ENCODE measurements around the gene CNDP1.
"Not testable (repeated sequence)": the region's sequence is repeated elsewhere in the genome, so short reads cannot be mapped to it uniquely, and the experiment has no call there.

The CNDP1 gene

DNA sequence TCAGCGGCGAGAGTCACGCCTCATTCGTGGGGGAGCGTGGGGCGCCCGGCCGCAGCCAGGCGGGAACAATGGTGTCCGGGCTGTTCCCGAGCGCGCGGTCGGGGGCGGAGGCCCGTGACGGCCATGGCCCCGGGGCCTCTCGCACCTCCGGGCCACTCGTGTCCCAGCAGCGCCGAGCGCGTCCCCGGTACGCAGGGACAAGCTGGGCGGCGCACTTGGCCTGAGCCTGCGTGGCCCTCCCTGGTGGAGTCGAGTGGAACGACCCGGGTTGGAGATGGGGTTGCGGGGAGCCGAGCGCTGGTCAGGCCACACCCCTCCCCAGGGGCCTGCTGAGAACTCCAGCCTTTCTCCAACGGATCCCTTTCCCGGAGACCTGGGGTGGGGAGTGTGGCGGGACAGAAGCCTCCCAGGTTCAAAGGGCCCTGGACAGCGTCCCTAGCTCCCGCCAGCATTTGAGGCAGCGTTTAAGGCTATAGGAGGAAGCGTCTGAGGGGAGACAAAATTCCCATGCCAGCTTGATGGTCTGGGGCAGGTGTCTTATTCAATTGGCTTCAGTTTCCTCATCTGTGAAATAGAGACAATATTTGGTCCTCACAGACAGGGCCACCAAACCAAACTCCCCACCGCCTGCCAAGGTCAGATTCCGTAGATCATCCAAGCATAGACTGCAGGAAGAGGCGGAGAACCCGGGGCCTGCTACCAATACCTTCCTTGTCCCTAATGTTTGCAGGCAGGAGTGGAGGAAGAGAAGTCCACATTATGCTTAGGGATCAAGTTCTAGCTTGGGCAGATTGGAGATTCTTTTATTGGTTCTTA lies 37.6 kb upstream of the CNDP1 start:
- peaks cover 5 to 7% of the 10 kb centered on the region in 2 donors for H3K36me3 ChIP-seq (ENCODE audit: control insufficient read depth in 2 of 2, insufficient read depth in 2 of 2, low read length in 2 of 2)
- peaks cover 32 to 37% of the 10 kb centered on the region in 2 donors for H3K4me1 ChIP-seq (ENCODE audit: control insufficient read depth in 2 of 2, insufficient read depth in 2 of 2, low read length in 2 of 2)
- peak overlapping the region; percentile 71 to 87 for H3K4me3 ChIP-seq (ENCODE audit: low read length in 2 of 2)
- H3K9me3 ChIP-seq (ENCODE audit: control insufficient read depth in 2 of 2, low read length in 2 of 2), result no peaks in the 10 kb centered on the region
- H3K9ac ChIP-seq (ENCODE audit: low read depth in 1 of 2, low read length in 2 of 2), result peak overlapping the region; percentile 95 to 97
- no peaks in the 10 kb centered on the region for H3K27me3 ChIP-seq (ENCODE audit: control insufficient read depth in 2 of 2, insufficient read depth in 2 of 2, low read length in 2 of 2)
- peak overlapping the region; percentile 91 to 93 for H3K27ac ChIP-seq (ENCODE audit: low read depth in 2 of 2, low read length in 2 of 2)

- Histone ChIP-seq H3K4me3 (ENCODE audit: low read length in 2 of 2) (peak overlapping the region; percentile 71 to 87), H3K9me3 (ENCODE audit: control insufficient read depth in 2 of 2, low read length in 2 of 2) (no peaks in the 10 kb centered on the region), H3K27me3 (ENCODE audit: control insufficient read depth in 2 of 2, insufficient read depth in 2 of 2, low read length in 2 of 2) (no peaks in the 10 kb centered on the region), H3K4me1 (ENCODE audit: control insufficient read depth in 2 of 2, insufficient read depth in 2 of 2, low read length in 2 of 2) (peaks cover 32 to 37% of the 10 kb centered on the region in 2 donors), H3K36me3 (ENCODE audit: control insufficient read depth in 2 of 2, insufficient read depth in 2 of 2, low read length in 2 of 2) (peaks cover 5 to 10% of the 10 kb centered on the region in 2 donors), H3K27ac (ENCODE audit: low read depth in 2 of 2, low read length in 2 of 2) (peak overlapping the region; percentile 91 to 93), H3K9ac (ENCODE audit: low read depth in 1 of 2, low read length in 2 of 2) (peak overlapping the region; percentile 95 to 97)
Measured at GRCh38 chr18:74497324-74497676, 37.0 kb upstream of the CNDP1 start.

GRCh38 chr18:74497778-74498177 lies 36.5 kb upstream of the CNDP1 start:
- Histone ChIP-seq H3K9ac (ENCODE audit: low read depth in 1 of 2, low read length in 2 of 2) (no peak overlapping the region), H3K27me3 (ENCODE audit: control insufficient read depth in 2 of 2, insufficient read depth in 2 of 2, low read length in 2 of 2) (no peaks in the 10 kb centered on the region), H3K36me3 (ENCODE audit: control insufficient read depth in 2 of 2, insufficient read depth in 2 of 2, low read length in 2 of 2) (peaks cover 9 to 15% of the 10 kb centered on the region in 2 donors), H3K4me1 (ENCODE audit: control insufficient read depth in 2 of 2, insufficient read depth in 2 of 2, low read length in 2 of 2) (peaks cover 32 to 37% of the 10 kb centered on the region in 2 donors), H3K9me3 (ENCODE audit: control insufficient read depth in 2 of 2, low read length in 2 of 2) (no peaks in the 10 kb centered on the region), H3K27ac (ENCODE audit: low read depth in 2 of 2, low read length in 2 of 2) (no peak overlapping the region), H3K4me3 (ENCODE audit: low read length in 2 of 2) (peak overlapping the region in 1 of 2 donors; percentile 14)

DNA sequence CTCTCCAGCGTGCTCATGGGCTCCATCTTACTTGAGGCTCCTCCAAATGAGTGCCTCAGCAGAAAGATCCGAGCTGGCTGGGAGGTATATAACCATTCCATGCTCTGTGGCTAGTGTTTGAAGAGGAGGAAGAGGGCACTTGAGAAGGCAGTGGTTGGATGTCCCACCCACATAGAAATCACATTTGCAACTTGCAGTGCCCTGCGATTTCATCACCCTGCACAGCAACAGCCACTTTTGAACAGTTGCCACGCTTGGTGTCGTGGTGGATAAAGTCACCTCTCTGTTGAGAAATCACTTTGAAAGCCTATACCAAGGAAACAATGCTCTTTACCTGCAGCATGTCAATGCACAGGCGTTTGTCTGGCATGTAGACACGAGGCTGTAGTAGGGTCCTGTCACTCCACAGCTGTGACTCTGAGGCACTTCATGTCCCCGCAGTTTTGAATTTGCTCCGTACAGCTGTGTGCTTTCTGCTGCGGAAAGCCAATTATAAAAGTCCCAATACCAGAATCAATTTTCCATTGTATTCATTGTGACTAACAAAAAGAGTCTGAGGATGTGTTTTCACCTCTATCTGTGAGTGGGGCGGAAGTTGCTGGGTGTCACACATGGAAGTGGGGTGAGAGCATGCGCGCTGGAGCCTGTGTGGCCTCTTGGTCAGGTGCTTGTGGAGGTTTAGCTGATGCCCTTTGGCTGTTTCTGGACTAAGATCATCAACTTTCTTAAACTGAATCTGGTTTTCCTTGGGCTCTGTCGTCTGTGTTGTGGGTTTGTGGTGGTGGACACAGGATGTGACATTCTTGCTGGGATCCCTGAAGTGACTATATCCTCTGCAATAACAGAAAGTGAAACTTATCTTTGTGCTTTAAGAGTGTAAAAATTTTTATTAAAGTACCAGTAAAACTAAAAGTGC lies 35.3 kb upstream of the CNDP1 start:
- Histone ChIP-seq H3K27ac (ENCODE audit: low read depth in 2 of 2, low read length in 2 of 2) (peak overlapping the region; percentile 78 to 91), H3K9ac (ENCODE audit: low read depth in 1 of 2, low read length in 2 of 2) (peak overlapping the region; percentile 74 to 76), H3K4me1 (ENCODE audit: control insufficient read depth in 2 of 2, insufficient read depth in 2 of 2, low read length in 2 of 2) (peaks cover 32 to 37% of the 10 kb centered on the region in 2 donors), H3K27me3 (ENCODE audit: control insufficient read depth in 2 of 2, insufficient read depth in 2 of 2, low read length in 2 of 2) (no peaks in the 10 kb centered on the region), H3K4me3 (ENCODE audit: low read length in 2 of 2) (peak overlapping the region; percentile 64 to 79), H3K36me3 (ENCODE audit: control insufficient read depth in 2 of 2, insufficient read depth in 2 of 2, low read length in 2 of 2) (peaks cover 16 to 23% of the 10 kb centered on the region in 2 donors), H3K9me3 (ENCODE audit: control insufficient read depth in 2 of 2, low read length in 2 of 2) (no peaks in the 10 kb centered on the region)

- H3K4me1 ChIP-seq (ENCODE audit: control insufficient read depth in 2 of 2, insufficient read depth in 2 of 2, low read length in 2 of 2), result peaks cover 32 to 37% of the 10 kb centered on the region in 2 donors
- H3K27me3 ChIP-seq (ENCODE audit: control insufficient read depth in 2 of 2, insufficient read depth in 2 of 2, low read length in 2 of 2), result no peaks in the 10 kb centered on the region
- H3K27ac ChIP-seq (ENCODE audit: low read depth in 2 of 2, low read length in 2 of 2), result peak overlapping the region; percentile 78 to 91
- peak overlapping the region; percentile 64 to 79 for H3K4me3 ChIP-seq (ENCODE audit: low read length in 2 of 2)
- peaks cover 22 to 29% of the 10 kb centered on the region in 2 donors for H3K36me3 ChIP-seq (ENCODE audit: control insufficient read depth in 2 of 2, insufficient read depth in 2 of 2, low read length in 2 of 2)
- H3K9ac ChIP-seq (ENCODE audit: low read depth in 1 of 2, low read length in 2 of 2), result peak overlapping the region; percentile 74 to 76
- no peaks in the 10 kb centered on the region for H3K9me3 ChIP-seq (ENCODE audit: control insufficient read depth in 2 of 2, low read length in 2 of 2)
Measured at GRCh38 chr18:74499633-74500032, 34.7 kb upstream of the CNDP1 start.

- no peaks in the 10 kb centered on the region for H3K27me3 ChIP-seq (ENCODE audit: control insufficient read depth in 2 of 2, insufficient read depth in 2 of 2, low read length in 2 of 2)
- peak overlapping the region in 1 of 2 donors; percentile 79 for H3K4me3 ChIP-seq (ENCODE audit: low read length in 2 of 2)
- H3K4me1 ChIP-seq (ENCODE audit: control insufficient read depth in 2 of 2, insufficient read depth in 2 of 2, low read length in 2 of 2), result peaks cover 32 to 37% of the 10 kb centered on the region in 2 donors
- peak overlapping the region; percentile 78 to 91 for H3K27ac ChIP-seq (ENCODE audit: low read depth in 2 of 2, low read length in 2 of 2)
- H3K36me3 ChIP-seq (ENCODE audit: control insufficient read depth in 2 of 2, insufficient read depth in 2 of 2, low read length in 2 of 2), result peaks cover 25 to 31% of the 10 kb centered on the region in 2 donors
- no peaks in the 10 kb centered on the region for H3K9me3 ChIP-seq (ENCODE audit: control insufficient read depth in 2 of 2, low read length in 2 of 2)
- no peak overlapping the region for H3K9ac ChIP-seq (ENCODE audit: low read depth in 1 of 2, low read length in 2 of 2)
Measured at GRCh38 chr18:74500372-74500771, 33.9 kb upstream of the CNDP1 start.

DNA sequence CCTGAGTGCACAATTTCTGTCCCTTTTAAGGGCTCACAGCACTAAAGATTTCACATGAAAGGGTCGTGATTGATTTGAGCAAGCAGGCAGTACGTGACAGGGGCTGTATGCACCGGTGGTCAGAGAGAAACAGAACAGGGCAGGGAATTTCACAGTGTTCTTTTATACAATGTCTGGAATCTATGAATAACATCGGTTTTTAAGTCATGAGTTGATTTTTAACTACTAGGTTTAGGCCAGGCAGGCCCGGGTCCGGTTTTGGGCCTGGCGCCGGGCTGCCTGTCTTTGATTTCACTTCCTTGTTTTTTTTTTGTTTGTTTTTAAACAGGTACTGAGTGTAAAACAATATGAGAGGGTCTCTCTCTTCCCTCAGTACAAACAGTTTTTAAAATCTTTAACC lies 33.5 kb upstream of the CNDP1 start:
- Histone ChIP-seq H3K4me3 (ENCODE audit: low read length in 2 of 2) (peak overlapping the region in 1 of 2 donors; percentile 79), H3K9ac (ENCODE audit: low read depth in 1 of 2, low read length in 2 of 2) (peak overlapping the region; percentile 33 to 37), H3K27ac (ENCODE audit: low read depth in 2 of 2, low read length in 2 of 2) (peak overlapping the region; percentile 78 to 91), H3K4me1 (ENCODE audit: control insufficient read depth in 2 of 2, insufficient read depth in 2 of 2, low read length in 2 of 2) (peaks cover 32 to 37% of the 10 kb centered on the region in 2 donors), H3K36me3 (ENCODE audit: control insufficient read depth in 2 of 2, insufficient read depth in 2 of 2, low read length in 2 of 2) (peaks cover 25 to 31% of the 10 kb centered on the region in 2 donors)
- not testable (repeated sequence) for H3K27me3 ChIP-seq (ENCODE audit: control insufficient read depth in 2 of 2, insufficient read depth in 2 of 2, low read length in 2 of 2); H3K9me3 ChIP-seq (ENCODE audit: control insufficient read depth in 2 of 2, low read length in 2 of 2)

DNA sequence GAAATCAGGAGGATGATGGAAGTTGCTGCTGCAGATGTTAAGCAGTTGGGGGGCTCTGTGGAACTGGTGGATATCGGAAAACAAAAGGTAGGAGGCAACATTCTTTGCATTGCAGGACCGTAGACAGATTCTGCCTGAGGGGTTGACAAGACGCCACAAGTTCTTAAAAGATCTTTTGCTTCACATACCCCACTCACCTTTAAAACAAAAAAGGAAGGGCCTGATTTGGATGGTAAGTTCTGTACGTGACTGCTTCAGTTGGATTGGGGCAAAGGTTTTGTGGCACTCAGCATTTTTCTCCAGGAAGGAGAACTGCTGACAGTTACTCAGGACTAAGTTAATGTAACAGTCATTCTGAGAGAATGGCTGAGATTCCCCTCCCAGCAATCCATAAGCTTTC lies 32.9 kb upstream of the CNDP1 start:
- H3K27ac ChIP-seq (ENCODE audit: low read depth in 2 of 2, low read length in 2 of 2), result peak overlapping the region; percentile 78 to 91
- peaks cover 32 to 38% of the 10 kb centered on the region in 2 donors for H3K4me1 ChIP-seq (ENCODE audit: control insufficient read depth in 2 of 2, insufficient read depth in 2 of 2, low read length in 2 of 2)
- H3K36me3 ChIP-seq (ENCODE audit: control insufficient read depth in 2 of 2, insufficient read depth in 2 of 2, low read length in 2 of 2), result peaks cover 26 to 32% of the 10 kb centered on the region in 2 donors
- H3K4me3 ChIP-seq (ENCODE audit: low read length in 2 of 2), result peak overlapping the region in 1 of 2 donors; percentile 53
- peak overlapping the region; percentile 33 to 37 for H3K9ac ChIP-seq (ENCODE audit: low read depth in 1 of 2, low read length in 2 of 2)
- H3K9me3 ChIP-seq (ENCODE audit: control insufficient read depth in 2 of 2, low read length in 2 of 2), result no peaks in the 10 kb centered on the region
- no peaks in the 10 kb centered on the region for H3K27me3 ChIP-seq (ENCODE audit: control insufficient read depth in 2 of 2, insufficient read depth in 2 of 2, low read length in 2 of 2)

GRCh38 chr18:74503137-74503536 lies 31.2 kb upstream of the CNDP1 start:
- no peak overlapping the region for H3K4me3 ChIP-seq (ENCODE audit: low read length in 2 of 2)
- peaks cover 39 to 47% of the 10 kb centered on the region in 2 donors for H3K36me3 ChIP-seq (ENCODE audit: control insufficient read depth in 2 of 2, insufficient read depth in 2 of 2, low read length in 2 of 2)
- no peak overlapping the region for H3K9ac ChIP-seq (ENCODE audit: low read depth in 1 of 2, low read length in 2 of 2)
- H3K4me1 ChIP-seq (ENCODE audit: control insufficient read depth in 2 of 2, insufficient read depth in 2 of 2, low read length in 2 of 2), result peaks cover 22 to 35% of the 10 kb centered on the region in 2 donors
- no peaks in the 10 kb centered on the region for H3K27me3 ChIP-seq (ENCODE audit: control insufficient read depth in 2 of 2, insufficient read depth in 2 of 2, low read length in 2 of 2)
- no peak overlapping the region for H3K27ac ChIP-seq (ENCODE audit: low read depth in 2 of 2, low read length in 2 of 2)
- H3K9me3 ChIP-seq (ENCODE audit: control insufficient read depth in 2 of 2, low read length in 2 of 2), result no peaks in the 10 kb centered on the region

GRCh38 chr18:74505776-74506175 lies 28.5 kb upstream of the CNDP1 start:
- Histone ChIP-seq H3K9ac (ENCODE audit: low read depth in 1 of 2, low read length in 2 of 2) (no peak overlapping the region), H3K27ac (ENCODE audit: low read depth in 2 of 2, low read length in 2 of 2) (no peak overlapping the region), H3K4me1 (ENCODE audit: control insufficient read depth in 2 of 2, insufficient read depth in 2 of 2, low read length in 2 of 2) (peaks cover 13 to 29% of the 10 kb centered on the region in 2 donors), H3K36me3 (ENCODE audit: control insufficient read depth in 2 of 2, insufficient read depth in 2 of 2, low read length in 2 of 2) (peaks cover 65 to 68% of the 10 kb centered on the region in 2 donors), H3K9me3 (ENCODE audit: control insufficient read depth in 2 of 2, low read length in 2 of 2) (no peaks in the 10 kb centered on the region), H3K27me3 (ENCODE audit: control insufficient read depth in 2 of 2, insufficient read depth in 2 of 2, low read length in 2 of 2) (no peaks in the 10 kb centered on the region), H3K4me3 (ENCODE audit: low read length in 2 of 2) (no peak overlapping the region)
